Measurements from ENCODE around the gene ZNF766. TPM values are rescaled to one million over a fixed set of nuclear protein-coding genes. Genes with fewer than 3 reads are reported as not detected.

ZNF766 gene
- total RNA-seq (2021; fragmentation: NEBNext Ultra II Directional; extraction: Animal tissue kit (Norgen Biotek cat#: 25700)) (31.9 and 34.6 TPM in 2 replicates), polyA plus RNA-seq (2011; rRNA removed) (4.5 and 8.3 TPM in 2 replicates), polyA minus RNA-seq (2011; rRNA and poly(A)+ RNA removed) (21.4 and 33.2 TPM in 2 replicates)
- 12.2 TPM for polyA plus RNA-seq (2011; cell fraction: cytosol; rRNA removed)
- polyA plus RNA-seq (2011; cell fraction: nucleus; rRNA removed): 5.2 TPM
- polyA plus RNA-seq (2012, experiment 1 of 2): 20.2 to 45.4 TPM (median 22.6 TPM) in 4 replicates
- polyA plus RNA-seq (2012, experiment 2 of 2): 1.3 TPM
- polyA plus RNA-seq (2013, experiment 1 of 2): 22.4 TPM
- 22.3 TPM for polyA plus RNA-seq (2013, experiment 2 of 2)
- polyA minus RNA-seq (2011; cell fraction: cytosol; rRNA and poly(A)+ RNA removed): 21.5 TPM
- polyA minus RNA-seq (2011; cell fraction: nucleus; rRNA and poly(A)+ RNA removed): 35.4 TPM
- long read RNA-seq, experiment 1, full-length matches to known transcripts: 4 of 15 reads
- long read RNA-seq, experiment 1, partial matches to known transcripts: 0 of 15 reads
- long read RNA-seq, experiment 1, other reads (novel, unspliced or antisense): 11 of 15 reads
- long read RNA-seq, experiment 2, full-length matches to known transcripts: 11 of 28 reads
- long read RNA-seq, experiment 2, partial matches to known transcripts: 15 of 28 reads
- long read RNA-seq, experiment 2, other reads (novel, unspliced or antisense): 2 of 28 reads

GRCh38 chr19:52269338-52270261 lies at the start of gene ZNF766:
ZNF766 (plus strand) TSS chr19:52269587; CDS start chr19:52269614, 27 bp downstream.
- no peak within 1 kb of the TSS for H2BK15ac ChIP-seq (ENCODE audit: low read length)
- H2AK5ac ChIP-seq (ENCODE audit: low read depth, low read length): peak within 1 kb of the TSS; percentile 20; the same call in 1 of the 2 replicates
- peak within 1 kb of the TSS; percentile 87 for H3K4ac ChIP-seq (replicated peaks; ENCODE audit: insufficient read length, low read depth, low read length)
- H4K8ac ChIP-seq (ENCODE audit: extremely low read depth, insufficient read depth, low read length): peak within 1 kb of the TSS; percentile 100
- CTCF ChIA-PET (ENCODE audit: partially characterized antibody): no interaction called here
- no peak within 1 kb of the TSS; the same call in 1 of the 2 replicates for H2BK12ac ChIP-seq (ENCODE audit: low read depth, low read length)
- H3K79me1 ChIP-seq (ENCODE audit: low read depth, low read length): peaks cover 16% of the 10 kb centered on the region
- H3K14ac ChIP-seq (ENCODE audit: insufficient read length): no peak within 1 kb of the TSS
- H3K79me2 ChIP-seq (ENCODE audit: control insufficient read depth in 1 of 2, insufficient read depth in 2 of 2, low read length in 2 of 2): peaks cover 27 to 50% of the 10 kb centered on the region in 2 experiments
- H3K9me3 ChIP-seq (ENCODE audit: insufficient read depth in 2 of 2, low read depth in 1 of 2, low read length in 1 of 2): no peaks in the 10 kb centered on the region
- no peaks in the 10 kb centered on the region for H3K27me3 ChIP-seq (replicated peaks in 1 of 4; ENCODE audit: control insufficient read depth in 3 of 4, extremely low read depth in 1 of 4, insufficient read depth in 3 of 4, low read length in 3 of 4)
- peak within 1 kb of the TSS; percentile 89 to 100 (median 98) for H3K4me3 ChIP-seq (ENCODE audit: extremely low read depth in 1 of 4, insufficient read depth in 2 of 4, low read depth in 3 of 4, low read length in 4 of 4)
- H3K4me2 ChIP-seq (ENCODE audit: insufficient read depth in 1 of 2, low read depth in 2 of 2, low read length in 2 of 2): peak within 1 kb of the TSS; percentile 81 to 99
- peaks cover 0 to 11% of the 10 kb centered on the region in 2 experiments for H4K20me1 ChIP-seq (replicated peaks in 1 of 2; ENCODE audit: control insufficient read depth in 1 of 2, insufficient read depth in 2 of 2, low read length in 2 of 2)
- H3K27ac ChIP-seq (ENCODE audit: low read depth, low read length): peak within 1 kb of the TSS; percentile 93
- no peak within 1 kb of the TSS for H2AFZ ChIP-seq (ENCODE audit: low read length)
- H3K4me1 ChIP-seq (replicated peaks in 1 of 4; ENCODE audit: control insufficient read depth in 3 of 4, insufficient read depth in 4 of 4, low read length in 3 of 4): no peaks in the 10 kb centered on the region; a peak in 3 of 7 replicates
- H3K56ac ChIP-seq (replicated peaks; ENCODE audit: insufficient read length, low read depth, low read length): peak within 1 kb of the TSS; percentile 89
- peak; percentile 36 for FAIRE-seq
- peak; percentile 79 to 97 for DNase-seq (ENCODE audit: low read depth in 1 of 2, low spot score in 2 of 2)
- peak within 1 kb of the TSS; percentile 97 for H4K91ac ChIP-seq (replicated peaks; ENCODE audit: insufficient read length, low read length)
- peaks cover 0 to 22% (median 5%) of the 10 kb centered on the region in 4 experiments; a peak in 5 of 8 replicates for H3K36me3 ChIP-seq (ENCODE audit: control insufficient read depth in 2 of 4, insufficient read depth in 4 of 4, low read length in 3 of 4)
- H3K9ac ChIP-seq (replicated peaks in 1 of 4; ENCODE audit: extremely low read depth in 1 of 4, low read depth in 3 of 4, low read length in 3 of 4): peak within 1 kb of the TSS; percentile 96 to 100 (median 98)
- WGBS, 2 experiments (ENCODE audit: extremely low coverage in 1 of 2, insufficient coverage in 1 of 2, insufficient read length in 1 of 2, insufficient replicate concordance in 2 of 2, low coverage in 1 of 2, low lambda C conversion rate in 2 of 2, missing lambda C conversion rate in 1 of 2): 0% methylated on average over 55 of the region's 70 CpGs; no CpG with 5 or more reads in 1 of the 2 experiments
- H2BK20ac ChIP-seq (ENCODE audit: low read length): no peak within 1 kb of the TSS
- peak within 1 kb of the TSS; percentile 70 for H4K5ac ChIP-seq (ENCODE audit: insufficient read length, low read depth, low read length)
- H3K18ac ChIP-seq (ENCODE audit: extremely low read depth, low read length): peak within 1 kb of the TSS; percentile 87
- H2BK120ac ChIP-seq (replicated peaks; ENCODE audit: low read depth, low read length): peak within 1 kb of the TSS; percentile 69
- peaks cover 5% of the 10 kb centered on the region for H3K23me2 ChIP-seq (ENCODE audit: low read depth, low read length)
- no peak within 1 kb of the TSS for H3K23ac ChIP-seq (ENCODE audit: insufficient read length)
- POLR2A ChIA-PET (ENCODE audit: partially characterized antibody): interaction anchor here (0.7 kb wide), 1 partner anchor 100 kb away, joined by 3 read pairs; the partner anchor contains the start of gene ZNF880
- H2BK5ac ChIP-seq (ENCODE audit: low read depth, low read length): peak within 1 kb of the TSS; percentile 98
- TF ChIP-seq RBBP5 (IDR thresholded peaks at IDR 0.05; ENCODE audit: borderline replicate concordance, low read depth, low read length): peak; percentile 62; the same call in 1 of the 2 replicates
- peak; percentile 93 for TF ChIP-seq TAF1 (IDR thresholded peaks at IDR 0.05; ENCODE audit: low read depth, low read length)
- TF ChIP-seq NRF1 (IDR thresholded peaks at IDR 0.05; ENCODE audit: low read depth, low read length): peak; percentile 34; the same call in 1 of the 2 replicates
- TF ChIP-seq RNF2 (IDR thresholded peaks at IDR 0.05; ENCODE audit: borderline replicate concordance, low read depth, low read length, missing control alignments, poor library complexity, severe bottlenecking): no peak
- TF ChIP-seq KDM1A (IDR thresholded peaks at IDR 0.05; ENCODE audit: borderline replicate concordance, low read length): no peak
- peak; percentile 89 for TF ChIP-seq PHF8 (conservative IDR thresholded peaks at IDR 0.05; ENCODE audit: low read depth, low read length)
- TF ChIP-seq TBP (IDR thresholded peaks at IDR 0.05; ENCODE audit: low read depth, low read length): peak; percentile 82; the same call in 1 of the 2 replicates

All from H1 (cell line).